Liver (tissue), 9 donors: ENCODE measurements around the gene KCNN3. TPM values are rescaled to one million over a fixed set of nuclear protein-coding genes. Genes with fewer than 3 reads are reported as not detected.

ENCODE experiments used
- DNase-seq: peaks from one replicate; pipeline ENCODE4 v3.0.0-alpha.2; 2017; ENCODE audit warnings: low spot score
- H3K27ac ChIP-seq, 2 donors: one replicate each; pipeline ENCODE4 v1.7.0; 2013; ENCODE audit warnings: inconsistent platforms in 2 of 2, low read length in 2 of 2, control low read depth in 1 of 2, low read depth in 1 of 2, mild to moderate bottlenecking in 1 of 2
- H3K27me3 ChIP-seq, 4 donors: one replicate each; pipeline versions ENCODE4 v1.6.1 to v1.7.0; 2013; ENCODE audit warnings: low read length in 3 of 4, inconsistent platforms in 1 of 4, mild to moderate bottlenecking in 1 of 4, moderate library complexity in 1 of 4; ENCODE audit not compliant: control insufficient read depth in 4 of 4, insufficient read depth in 4 of 4
- H3K36me3 ChIP-seq, 4 donors: one replicate each; pipeline versions ENCODE4 v1.6.1 to v1.7.0; 2013; ENCODE audit warnings: low read length in 3 of 4, mild to moderate bottlenecking in 3 of 4, low read depth in 1 of 4, moderate library complexity in 1 of 4; ENCODE audit not compliant: control insufficient read depth in 4 of 4, insufficient read depth in 3 of 4
- H3K4me1 ChIP-seq, 4 donors: one replicate each; pipeline versions ENCODE4 v1.6.1 to v1.7.0; 2013; ENCODE audit warnings: low read length in 3 of 4, mild to moderate bottlenecking in 3 of 4, moderate library complexity in 1 of 4; ENCODE audit not compliant: control insufficient read depth in 4 of 4, insufficient read depth in 4 of 4
- H3K4me3 ChIP-seq, 3 donors: one replicate each; pipeline versions ENCODE4 v1.6.1 to v1.7.0; 2013; ENCODE audit warnings: low read length in 3 of 3, control low read depth in 1 of 3, low read depth in 1 of 3, mild to moderate bottlenecking in 1 of 3
- H3K9ac ChIP-seq, 2 donors: one replicate each; pipeline ENCODE4 v1.7.0; 2013; ENCODE audit warnings: low read length in 2 of 2, mild to moderate bottlenecking in 2 of 2, moderate library complexity in 2 of 2, control low read depth in 1 of 2, low read depth in 1 of 2
- H3K9me3 ChIP-seq, 4 donors: one replicate each; pipeline versions ENCODE4 v1.6.1 to v1.7.0; 2013; ENCODE audit warnings: low read length in 3 of 4; ENCODE audit not compliant: control insufficient read depth in 4 of 4
- ATF3 ChIP-seq: IDR thresholded peaks from 2 replicates; pipeline ENCODE4 v1.6.1; 2016; ENCODE audit warnings: antibody characterized with exemption
- CTCF ChIP-seq: fragments of 150-350 bp; IDR thresholded peaks from 2 replicates; pipeline ENCODE4 v1.5.1; 2017; ENCODE audit warnings: improper control_type of control experiment, low read depth, low read length; ENCODE audit not compliant: missing input control
- EGR1 ChIP-seq, 2 donors: IDR thresholded peaks; 2 replicates each; pipeline ENCODE4 v1.6.1; 2016 to 2018; ENCODE audit warnings: antibody characterized with exemption in 2 of 2, low read depth in 2 of 2
- FOXA1 ChIP-seq: IDR thresholded peaks from 2 replicates; pipeline ENCODE4 v1.6.1; 2016; ENCODE audit warnings: antibody characterized with exemption
- FOXA2 ChIP-seq: IDR thresholded peaks from 2 replicates; pipeline ENCODE4 v1.6.1; 2016; ENCODE audit warnings: antibody characterized with exemption
- HNF4G ChIP-seq: IDR thresholded peaks from 2 replicates; pipeline ENCODE4 v1.6.1; 2016; ENCODE audit warnings: antibody characterized with exemption
- JUND ChIP-seq, 2 donors: IDR thresholded peaks; 2 replicates each; pipeline ENCODE4 v1.6.1; 2016; ENCODE audit warnings: antibody characterized with exemption in 2 of 2
- MAX ChIP-seq: IDR thresholded peaks from 2 replicates; pipeline ENCODE4 v1.6.1; 2016; ENCODE audit warnings: antibody characterized with exemption
- REST ChIP-seq: IDR thresholded peaks from 2 replicates; pipeline ENCODE4 v1.6.1; 2016; ENCODE audit warnings: antibody characterized with exemption, mild to moderate bottlenecking
- RXRA ChIP-seq, 2 donors: IDR thresholded peaks; 2 replicates each; pipeline ENCODE4 v1.6.1; 2017 to 2018; ENCODE audit warnings: antibody characterized with exemption in 2 of 2, mild to moderate bottlenecking in 1 of 2
- TAF1 ChIP-seq: conservative IDR thresholded peaks from 2 replicates; pipeline ENCODE4 v1.6.1; 2016; ENCODE audit warnings: antibody characterized with exemption, mild to moderate bottlenecking
- YY1 ChIP-seq: IDR thresholded peaks from 2 replicates; pipeline ENCODE4 v1.6.1; 2016; ENCODE audit warnings: antibody characterized with exemption, mild to moderate bottlenecking
- whole genome bisulfite sequencing: extraction: QIAGEN DNeasy Blood & Tissue Kit; methylation state at CpG from one replicate; pipeline ENCODE4 v1.1.7; 2013; 5-methylcytosine and 5-hydroxymethylcytosine counted together
- polyA plus RNA-seq, 2 donors: library from polyadenylated mRNA; stranded (reverse) in 1 of 2; unstranded in 1 of 2; fragments of 200-250 nt in 1 of 2; fragments of >200 nt in 1 of 2; fragmentation: Nextera tagmentation in 1 of 2; extraction: Ambion mirVana in 1 of 2; gene quantifications; one replicate each; pipeline versions ENCODE4 v1.2.1 to v1.2.3, GENCODE V29; 2013 to 2015
- total RNA-seq, 2 donors: library from RNA; depleted of rRNA; stranded (reverse); fragments of >200 nt; gene quantifications; one replicate each; pipeline ENCODE4 v1.2.3, GENCODE V29; 2014
- donor health status: healthy.
- donor health status: healthy.
- donor health status: healthy.
- donor health status: healthy.
- donor health status: healthy.

Gene KCNN3
- total and polyA plus RNA-seq, 4 donors, result 0.09 to 0.68 (median 0.15) TPM

GRCh38 chr1:154866257-154867063 is 3.6 kb downstream of the KCNN3 start:
- peaks cover 0 to 5% (median 2%) of the 10 kb centered on the region in 4 donors for H3K27me3 ChIP-seq
- H3K4me3 ChIP-seq, result no peak overlapping the region
- no peak for DNase-seq
- H3K36me3 ChIP-seq, result no peaks in the 10 kb centered on the region
- no peak overlapping the region for H3K27ac ChIP-seq
- TF ChIP-seq REST, result no peak
- TF ChIP-seq HNF4G, result no peak
- TF ChIP-seq FOXA1, result no peak
- no peak for TF ChIP-seq FOXA2
- TF ChIP-seq JUND (IDR thresholded peaks at IDR 0.05), result no peak
- no peak for TF ChIP-seq TAF1
- no peak for TF ChIP-seq EGR1 (IDR thresholded peaks at IDR 0.05; ENCODE audit: low read depth in 2 of 2)
- TF ChIP-seq YY1, result no peak
- no peak for TF ChIP-seq ATF3
- no peak for TF ChIP-seq MAX
- WGBS, result 86% methylated on average over 14 of the region's 14 CpGs
- H3K9me3 ChIP-seq, result no peaks in the 10 kb centered on the region
- H3K4me1 ChIP-seq, result peaks cover 0 to 2% (median 0%) of the 10 kb centered on the region in 4 donors
- H3K9ac ChIP-seq, result no peak overlapping the region

- H3K27ac ChIP-seq, result no peak overlapping the region
- H3K27me3 ChIP-seq, result peaks cover 0 to 5% (median 2%) of the 10 kb centered on the region in 4 donors
- no peaks in the 10 kb centered on the region for H3K36me3 ChIP-seq
- H3K9me3 ChIP-seq, result no peaks in the 10 kb centered on the region
- DNase-seq, result no peak
- no peak overlapping the region for H3K4me3 ChIP-seq
- no peak for TF ChIP-seq RXRA (IDR thresholded peaks at IDR 0.05)
- no peak for TF ChIP-seq CTCF
- TF ChIP-seq MAX, result no peak
- no peak for TF ChIP-seq ATF3
- WGBS, result 75% methylated on average over 5 of the region's 5 CpGs
- H3K9ac ChIP-seq, result no peak overlapping the region
- H3K4me1 ChIP-seq, result peaks cover 0 to 2% (median 0%) of the 10 kb centered on the region in 4 donors
Measured at GRCh38 chr1:154865442-154866256, 4.4 kb downstream of the KCNN3 start.
